Measurements from ENCODE around the gene MPRIP. TPM values are rescaled to one million over a fixed set of nuclear protein-coding genes. Genes with fewer than 3 reads are reported as not detected.

MPRIP gene
- total and polyA plus RNA-seq, 2 experiments from 2014 or later: 80.4 to 172 TPM

DNA sequence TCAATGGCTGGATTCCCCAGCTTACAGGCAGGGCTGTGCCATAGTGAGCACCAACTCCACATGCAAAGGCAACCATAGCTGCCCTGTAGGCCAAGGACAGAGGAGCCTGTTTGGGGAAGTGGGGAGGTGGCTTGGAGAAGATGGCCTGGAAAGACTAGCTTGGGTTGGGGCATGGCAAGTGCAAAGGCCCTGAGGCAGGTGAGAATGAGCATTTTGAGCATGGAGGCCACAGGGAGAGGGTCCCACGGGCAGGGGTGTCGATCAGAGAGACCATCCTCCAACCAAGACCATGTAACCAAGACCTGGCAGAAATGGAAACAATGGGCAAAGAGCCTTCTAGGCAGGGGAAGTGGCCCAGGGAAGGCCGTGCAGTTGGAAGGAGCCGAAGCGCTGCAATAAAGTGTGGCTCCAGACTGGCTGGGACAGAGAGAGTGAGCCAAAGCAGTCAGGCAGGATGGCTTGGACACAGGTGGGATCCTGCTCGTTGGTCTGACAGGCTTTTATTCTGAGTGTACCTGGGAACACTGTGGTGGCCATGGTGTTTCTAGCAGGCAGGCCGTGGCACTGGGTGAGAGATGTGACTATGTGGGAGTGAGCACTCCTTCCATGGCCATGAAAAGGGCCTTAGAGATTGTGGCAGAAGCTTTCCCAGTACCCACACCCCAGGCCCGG is 24.8 kb upstream of the MPRIP start:
- TF ChIP-seq, protein P1, sequence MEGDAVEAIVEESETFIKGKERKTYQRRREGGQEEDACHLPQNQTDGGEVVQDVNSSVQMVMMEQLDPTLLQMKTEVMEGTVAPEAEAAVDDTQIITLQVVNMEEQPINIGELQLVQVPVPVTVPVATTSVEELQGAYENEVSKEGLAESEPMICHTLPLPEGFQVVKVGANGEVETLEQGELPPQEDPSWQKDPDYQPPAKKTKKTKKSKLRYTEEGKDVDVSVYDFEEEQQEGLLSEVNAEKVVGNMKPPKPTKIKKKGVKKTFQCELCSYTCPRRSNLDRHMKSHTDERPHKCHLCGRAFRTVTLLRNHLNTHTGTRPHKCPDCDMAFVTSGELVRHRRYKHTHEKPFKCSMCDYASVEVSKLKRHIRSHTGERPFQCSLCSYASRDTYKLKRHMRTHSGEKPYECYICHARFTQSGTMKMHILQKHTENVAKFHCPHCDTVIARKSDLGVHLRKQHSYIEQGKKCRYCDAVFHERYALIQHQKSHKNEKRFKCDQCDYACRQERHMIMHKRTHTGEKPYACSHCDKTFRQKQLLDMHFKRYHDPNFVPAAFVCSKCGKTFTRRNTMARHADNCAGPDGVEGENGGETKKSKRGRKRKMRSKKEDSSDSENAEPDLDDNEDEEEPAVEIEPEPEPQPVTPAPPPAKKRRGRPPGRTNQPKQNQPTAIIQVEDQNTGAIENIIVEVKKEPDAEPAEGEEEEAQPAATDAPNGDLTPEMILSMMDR (IDR thresholded peaks at IDR 0.05; ENCODE audit: low read depth, low read length): no peak
- H3K4me3 ChIP-seq: no peak overlapping the region
- DNase-seq (ENCODE audit: low read depth in 1 of 2, low spot score in 1 of 2): no peak
- H3K27me3 ChIP-seq: peaks cover 4% of the 10 kb centered on the region
- H3K9me3 ChIP-seq (ENCODE audit: low read depth): no peaks in the 10 kb centered on the region
- H3K4me1 ChIP-seq (ENCODE audit: low read depth): peaks cover 12% of the 10 kb centered on the region
- H3K36me3 ChIP-seq: no peaks in the 10 kb centered on the region
- H3K27ac ChIP-seq: no peak overlapping the region

DNA sequence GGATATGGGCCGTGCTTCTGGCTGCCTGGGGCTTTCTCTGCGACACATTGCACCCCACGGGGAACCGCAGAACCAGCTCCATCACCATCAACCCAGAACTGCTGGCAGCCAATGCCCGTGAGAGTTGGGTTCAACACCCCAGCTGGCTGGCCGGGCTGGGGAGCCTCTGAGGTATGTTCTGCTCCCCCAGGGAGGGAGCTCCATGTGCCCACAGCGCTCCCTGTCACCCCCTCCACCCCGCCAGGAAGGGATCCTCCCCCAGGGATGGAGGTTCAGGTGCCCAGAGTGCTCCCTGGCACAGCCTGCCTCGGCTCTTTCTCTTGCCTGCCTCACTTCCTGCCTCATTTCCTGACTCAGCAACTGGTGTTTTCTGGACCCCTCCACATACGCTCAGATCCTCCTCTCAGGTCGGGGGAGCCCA is 24.2 kb upstream of the MPRIP start:
- DNase-seq (ENCODE audit: low read depth in 1 of 2, low spot score in 1 of 2): no peak
- H3K4me1 ChIP-seq (ENCODE audit: low read depth): peaks cover 12% of the 10 kb centered on the region
- no peaks in the 10 kb centered on the region for H3K9me3 ChIP-seq (ENCODE audit: low read depth)
- H3K4me3 ChIP-seq: no peak overlapping the region
- no peaks in the 10 kb centered on the region for H3K36me3 ChIP-seq
- H3K27ac ChIP-seq: no peak overlapping the region
- TF ChIP-seq, protein P1 (IDR thresholded peaks at IDR 0.05; ENCODE audit: low read depth, low read length): no peak
- H3K27me3 ChIP-seq: peaks cover 4% of the 10 kb centered on the region

DNA sequence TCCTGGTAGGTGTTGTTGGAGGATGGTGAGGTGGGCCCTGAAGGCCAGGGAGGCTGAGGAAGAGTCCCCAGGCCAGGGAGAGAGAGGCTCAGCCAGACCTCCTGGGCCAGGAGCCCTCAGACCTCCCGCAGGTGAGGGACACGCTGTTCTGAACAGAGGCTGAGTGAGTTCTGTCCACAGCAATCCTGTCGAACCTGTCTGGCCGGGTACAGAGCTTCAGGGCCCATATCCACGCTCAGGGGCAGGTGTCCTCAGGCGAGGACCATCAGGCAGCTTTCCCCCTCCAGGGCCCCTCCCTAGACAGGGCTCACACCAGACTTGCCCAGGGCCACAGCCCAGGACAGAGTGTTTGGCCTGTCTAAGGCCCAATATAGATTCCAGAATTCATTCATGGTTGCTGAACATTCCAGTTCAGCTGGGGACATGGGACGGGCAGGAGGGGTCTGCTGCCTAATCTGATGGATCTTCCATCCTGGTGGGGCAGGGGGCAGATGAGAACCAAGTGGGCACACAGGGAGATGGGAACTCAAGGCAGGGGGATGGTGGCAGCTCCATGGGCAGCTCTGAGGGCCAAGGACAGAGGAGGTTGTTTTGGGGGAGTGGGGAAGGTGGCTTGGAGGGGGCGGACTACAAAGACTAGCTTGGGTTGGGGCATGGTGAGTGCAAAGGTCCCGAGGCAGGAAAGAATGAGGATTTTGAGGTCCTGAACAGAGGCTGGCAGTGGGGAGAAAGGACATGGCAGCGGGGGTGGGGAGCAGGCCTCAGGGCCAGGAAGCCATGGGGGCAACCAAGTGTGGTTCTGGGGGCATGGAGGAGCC is 23.4 kb upstream of the MPRIP start:
- peaks cover 4% of the 10 kb centered on the region for H3K27me3 ChIP-seq
- TF ChIP-seq, protein P1 (IDR thresholded peaks at IDR 0.05; ENCODE audit: low read depth, low read length): no peak
- no peaks in the 10 kb centered on the region for H3K9me3 ChIP-seq (ENCODE audit: low read depth)
- H3K4me3 ChIP-seq: no peak overlapping the region
- H3K4me1 ChIP-seq (ENCODE audit: low read depth): peaks cover 12% of the 10 kb centered on the region
- no peaks in the 10 kb centered on the region for H3K36me3 ChIP-seq
- no peak for DNase-seq (ENCODE audit: low read depth in 1 of 2, low spot score in 1 of 2)
- no peak overlapping the region for H3K27ac ChIP-seq

DNA sequence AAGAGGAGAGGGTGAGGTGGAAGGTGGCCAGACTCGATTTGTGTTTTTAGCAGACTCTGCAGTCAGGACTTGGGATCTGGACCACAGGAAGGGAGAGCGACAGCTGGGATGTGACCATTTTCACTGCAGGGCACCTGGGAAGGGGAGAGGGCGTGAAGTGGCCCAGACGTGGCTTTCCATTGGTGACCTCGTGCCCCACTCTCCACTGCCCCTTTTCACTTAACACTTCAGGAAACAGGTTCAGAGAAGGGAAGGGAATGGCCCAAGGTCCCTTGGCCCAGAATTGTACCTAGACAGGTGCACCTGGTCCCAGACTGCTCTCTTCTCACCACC is 22.9 kb upstream of the MPRIP start:
- no peaks in the 10 kb centered on the region for H3K36me3 ChIP-seq
- H3K4me1 ChIP-seq (ENCODE audit: low read depth): peaks cover 12% of the 10 kb centered on the region
- DNase-seq (ENCODE audit: low read depth in 1 of 2, low spot score in 1 of 2): no peak
- H3K4me3 ChIP-seq: no peak overlapping the region
- no peak overlapping the region for H3K27ac ChIP-seq
- H3K9me3 ChIP-seq (ENCODE audit: low read depth): no peaks in the 10 kb centered on the region
- peaks cover under 1% of the 10 kb centered on the region for H3K27me3 ChIP-seq
- TF ChIP-seq, protein P1 (IDR thresholded peaks at IDR 0.05; ENCODE audit: low read depth, low read length): no peak

DNA sequence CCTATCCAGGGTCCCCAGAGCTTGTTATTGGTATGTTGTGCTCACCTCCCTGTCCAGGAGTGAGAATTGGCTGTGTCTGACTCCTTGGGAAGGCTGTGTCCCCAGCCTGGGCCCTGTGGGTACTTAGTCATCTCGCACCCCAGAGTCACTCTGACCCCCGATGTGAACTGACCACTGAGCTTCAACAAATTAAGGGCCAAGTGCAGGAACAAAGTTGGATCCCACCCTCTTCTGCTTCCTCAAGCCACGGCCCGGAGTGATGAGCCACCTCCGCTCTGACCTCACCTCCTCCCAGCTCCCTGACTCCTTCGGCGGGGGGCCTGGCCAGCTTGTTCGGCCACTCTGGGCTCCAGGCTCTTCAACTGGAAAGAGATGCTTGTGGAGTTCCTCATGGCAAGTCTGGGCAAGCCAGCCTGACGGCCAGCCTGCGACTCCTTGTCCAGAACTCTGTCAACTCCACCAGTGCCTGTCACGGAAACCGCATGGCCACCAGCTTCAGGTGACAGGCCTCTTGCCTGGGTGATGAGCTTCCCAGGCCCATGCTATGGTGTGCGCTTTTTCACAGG is 22.3 kb upstream of the MPRIP start:
- no peak overlapping the region for H3K4me3 ChIP-seq
- DNase-seq (ENCODE audit: low read depth in 1 of 2, low spot score in 1 of 2): no peak
- H3K27me3 ChIP-seq: no peaks in the 10 kb centered on the region
- no peaks in the 10 kb centered on the region for H3K9me3 ChIP-seq (ENCODE audit: low read depth)
- H3K4me1 ChIP-seq (ENCODE audit: low read depth): peaks cover 16% of the 10 kb centered on the region
- no peak overlapping the region for H3K27ac ChIP-seq
- TF ChIP-seq, protein P1 (IDR thresholded peaks at IDR 0.05; ENCODE audit: low read depth, low read length): no peak
- no peaks in the 10 kb centered on the region for H3K36me3 ChIP-seq
